ENCODE measurements around the gene CGB1. TPM values are rescaled to one million over a fixed set of nuclear protein-coding genes. Genes with fewer than 3 reads are reported as not detected.

The CGB1 gene
- total and polyA plus RNA-seq, 4 donors, result not detected

DNA sequence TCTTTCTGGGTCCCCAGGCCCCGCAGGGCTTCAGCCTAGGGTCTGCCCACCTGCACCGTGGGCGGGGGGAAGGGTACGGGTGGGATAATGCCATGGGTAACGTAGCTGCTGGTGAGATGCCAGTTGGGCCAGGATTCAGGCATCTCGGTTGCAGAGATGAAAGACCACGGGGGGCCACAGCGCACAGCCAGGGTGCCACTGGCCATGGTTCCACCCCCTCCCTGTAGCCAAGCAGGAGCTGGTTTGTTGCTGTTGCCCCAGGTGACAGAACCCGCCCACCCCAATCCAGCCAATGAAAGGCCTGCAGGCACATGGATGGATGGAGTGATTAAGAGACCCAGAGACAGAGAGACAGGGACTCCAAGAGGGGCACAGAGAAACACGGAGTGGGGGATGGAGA lies 21.9 kb upstream of the CGB1 start:
- no peak overlapping the region for H3K9ac ChIP-seq (ENCODE audit: low read depth in 1 of 2, low read length in 2 of 2)
- DNase-seq (ENCODE audit: low spot score), result no peak
- no peaks in the 10 kb centered on the region for H3K36me3 ChIP-seq (ENCODE audit: control insufficient read depth in 4 of 4, insufficient read depth in 3 of 4, low read depth in 1 of 4, low read length in 3 of 4)
- H3K4me3 ChIP-seq (ENCODE audit: low read depth in 1 of 3, low read length in 3 of 3), result no peak overlapping the region
- TF ChIP-seq JUND (IDR thresholded peaks at IDR 0.05) (no peak), TAF1 (conservative IDR thresholded peaks at IDR 0.05) (no peak), YY1 (IDR thresholded peaks at IDR 0.05) (no peak), FOXA1 (IDR thresholded peaks at IDR 0.05) (no peak), RXRA (IDR thresholded peaks at IDR 0.05) (no peak), GABPA (IDR thresholded peaks at IDR 0.05 in 1 of 2, conservative IDR thresholded peaks at IDR 0.05 in 1 of 2) (no peak)
- TF ChIP-seq, protein P1, sequence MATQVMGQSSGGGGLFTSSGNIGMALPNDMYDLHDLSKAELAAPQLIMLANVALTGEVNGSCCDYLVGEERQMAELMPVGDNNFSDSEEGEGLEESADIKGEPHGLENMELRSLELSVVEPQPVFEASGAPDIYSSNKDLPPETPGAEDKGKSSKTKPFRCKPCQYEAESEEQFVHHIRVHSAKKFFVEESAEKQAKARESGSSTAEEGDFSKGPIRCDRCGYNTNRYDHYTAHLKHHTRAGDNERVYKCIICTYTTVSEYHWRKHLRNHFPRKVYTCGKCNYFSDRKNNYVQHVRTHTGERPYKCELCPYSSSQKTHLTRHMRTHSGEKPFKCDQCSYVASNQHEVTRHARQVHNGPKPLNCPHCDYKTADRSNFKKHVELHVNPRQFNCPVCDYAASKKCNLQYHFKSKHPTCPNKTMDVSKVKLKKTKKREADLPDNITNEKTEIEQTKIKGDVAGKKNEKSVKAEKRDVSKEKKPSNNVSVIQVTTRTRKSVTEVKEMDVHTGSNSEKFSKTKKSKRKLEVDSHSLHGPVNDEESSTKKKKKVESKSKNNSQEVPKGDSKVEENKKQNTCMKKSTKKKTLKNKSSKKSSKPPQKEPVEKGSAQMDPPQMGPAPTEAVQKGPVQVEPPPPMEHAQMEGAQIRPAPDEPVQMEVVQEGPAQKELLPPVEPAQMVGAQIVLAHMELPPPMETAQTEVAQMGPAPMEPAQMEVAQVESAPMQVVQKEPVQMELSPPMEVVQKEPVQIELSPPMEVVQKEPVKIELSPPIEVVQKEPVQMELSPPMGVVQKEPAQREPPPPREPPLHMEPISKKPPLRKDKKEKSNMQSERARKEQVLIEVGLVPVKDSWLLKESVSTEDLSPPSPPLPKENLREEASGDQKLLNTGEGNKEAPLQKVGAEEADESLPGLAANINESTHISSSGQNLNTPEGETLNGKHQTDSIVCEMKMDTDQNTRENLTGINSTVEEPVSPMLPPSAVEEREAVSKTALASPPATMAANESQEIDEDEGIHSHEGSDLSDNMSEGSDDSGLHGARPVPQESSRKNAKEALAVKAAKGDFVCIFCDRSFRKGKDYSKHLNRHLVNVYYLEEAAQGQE (IDR thresholded peaks at IDR 0.05), result no peak
- TF ChIP-seq, protein P2, sequence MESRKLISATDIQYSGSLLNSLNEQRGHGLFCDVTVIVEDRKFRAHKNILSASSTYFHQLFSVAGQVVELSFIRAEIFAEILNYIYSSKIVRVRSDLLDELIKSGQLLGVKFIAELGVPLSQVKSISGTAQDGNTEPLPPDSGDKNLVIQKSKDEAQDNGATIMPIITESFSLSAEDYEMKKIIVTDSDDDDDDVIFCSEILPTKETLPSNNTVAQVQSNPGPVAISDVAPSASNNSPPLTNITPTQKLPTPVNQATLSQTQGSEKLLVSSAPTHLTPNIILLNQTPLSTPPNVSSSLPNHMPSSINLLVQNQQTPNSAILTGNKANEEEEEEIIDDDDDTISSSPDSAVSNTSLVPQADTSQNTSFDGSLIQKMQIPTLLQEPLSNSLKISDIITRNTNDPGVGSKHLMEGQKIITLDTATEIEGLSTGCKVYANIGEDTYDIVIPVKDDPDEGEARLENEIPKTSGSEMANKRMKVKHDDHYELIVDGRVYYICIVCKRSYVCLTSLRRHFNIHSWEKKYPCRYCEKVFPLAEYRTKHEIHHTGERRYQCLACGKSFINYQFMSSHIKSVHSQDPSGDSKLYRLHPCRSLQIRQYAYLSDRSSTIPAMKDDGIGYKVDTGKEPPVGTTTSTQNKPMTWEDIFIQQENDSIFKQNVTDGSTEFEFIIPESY (IDR thresholded peaks at IDR 0.05), result no peak
- WGBS, result 47% methylated on average over 10 of the region's 10 CpGs
- no peak overlapping the region for H3K27ac ChIP-seq (ENCODE audit: low read depth in 1 of 2, low read length in 2 of 2)
- H3K4me1 ChIP-seq (ENCODE audit: control insufficient read depth in 4 of 4, insufficient read depth in 4 of 4, low read length in 3 of 4), result peaks cover 0 to 22% (median 12%) of the 10 kb centered on the region in 4 donors
- H3K9me3 ChIP-seq (ENCODE audit: control insufficient read depth in 4 of 4, low read length in 3 of 4), result no peaks in the 10 kb centered on the region
- no peaks in the 10 kb centered on the region for H3K27me3 ChIP-seq (ENCODE audit: control insufficient read depth in 4 of 4, insufficient read depth in 4 of 4, low read length in 3 of 4)

DNA sequence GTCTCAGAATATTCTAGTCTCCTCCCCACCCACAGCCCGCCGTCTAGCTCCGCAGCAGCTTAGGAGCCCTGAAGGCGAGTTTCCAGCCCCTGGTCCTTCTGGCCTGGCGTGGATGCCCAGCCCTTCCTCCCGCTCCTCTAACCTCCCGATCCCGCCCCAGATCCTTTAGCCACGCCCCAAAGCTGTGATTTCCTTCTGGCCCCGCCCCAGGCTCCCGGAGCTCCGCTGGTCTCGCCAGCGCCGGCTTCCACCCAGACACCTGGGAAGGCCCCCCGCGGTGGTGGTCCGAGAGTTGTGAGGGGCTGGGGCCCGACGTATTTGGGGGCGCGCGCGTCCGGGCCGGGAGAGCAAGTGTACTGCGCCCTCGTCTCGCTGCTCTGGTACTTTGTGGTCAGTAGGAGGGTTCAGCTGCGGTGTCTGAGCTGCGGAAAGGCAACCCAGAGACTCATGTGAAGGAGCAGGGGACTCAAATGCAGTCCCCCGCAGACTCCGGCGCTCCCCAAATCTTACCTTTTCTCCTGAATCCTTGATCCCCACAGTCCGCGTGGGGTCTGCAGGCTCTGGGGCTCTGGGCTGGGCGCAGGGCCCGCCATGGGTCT lies 21.0 kb upstream of the CGB1 start, which contains the start of gene CGB7:
TSS of gene CGB7 (minus strand) at position 114 of the 599 bp plus-strand sequence. CDS start 2,374 bp downstream, outside the sequence.
- no peaks in the 10 kb centered on the region for H3K27me3 ChIP-seq (ENCODE audit: control insufficient read depth in 4 of 4, insufficient read depth in 4 of 4, low read length in 3 of 4)
- H3K36me3 ChIP-seq (ENCODE audit: control insufficient read depth in 4 of 4, insufficient read depth in 3 of 4, low read depth in 1 of 4, low read length in 3 of 4), result no peaks in the 10 kb centered on the region
- TF ChIP-seq NR2F2 (IDR thresholded peaks at IDR 0.05) (no peak), HNF4A (conservative IDR thresholded peaks at IDR 0.05) (no peak), EGR1 (IDR thresholded peaks at IDR 0.05; ENCODE audit: low read depth in 2 of 2) (no peak), TAF1 (conservative IDR thresholded peaks at IDR 0.05) (no peak), RXRA (IDR thresholded peaks at IDR 0.05) (no peak), SP1 (IDR thresholded peaks at IDR 0.05) (no peak), RAD21 (IDR thresholded peaks at IDR 0.05) (no peak), FOXA1 (IDR thresholded peaks at IDR 0.05) (no peak), FOXA2 (IDR thresholded peaks at IDR 0.05) (no peak), GABPA (IDR thresholded peaks at IDR 0.05 in 1 of 2, conservative IDR thresholded peaks at IDR 0.05 in 1 of 2) (no peak), HNF4G (IDR thresholded peaks at IDR 0.05) (no peak), YY1 (IDR thresholded peaks at IDR 0.05) (no peak), JUND (IDR thresholded peaks at IDR 0.05) (no peak)
- TF ChIP-seq, protein P3, sequence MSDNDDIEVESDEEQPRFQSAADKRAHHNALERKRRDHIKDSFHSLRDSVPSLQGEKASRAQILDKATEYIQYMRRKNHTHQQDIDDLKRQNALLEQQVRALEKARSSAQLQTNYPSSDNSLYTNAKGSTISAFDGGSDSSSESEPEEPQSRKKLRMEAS (IDR thresholded peaks at IDR 0.05), result no peak
- TF ChIP-seq, protein P1 (IDR thresholded peaks at IDR 0.05), result no peak
- TF ChIP-seq, protein P2 (IDR thresholded peaks at IDR 0.05), result no peak
- TF ChIP-seq, protein P4, sequence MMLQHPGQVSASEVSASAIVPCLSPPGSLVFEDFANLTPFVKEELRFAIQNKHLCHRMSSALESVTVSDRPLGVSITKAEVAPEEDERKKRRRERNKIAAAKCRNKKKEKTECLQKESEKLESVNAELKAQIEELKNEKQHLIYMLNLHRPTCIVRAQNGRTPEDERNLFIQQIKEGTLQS (IDR thresholded peaks at IDR 0.05), result no peak
- TF ChIP-seq, protein P5, sequence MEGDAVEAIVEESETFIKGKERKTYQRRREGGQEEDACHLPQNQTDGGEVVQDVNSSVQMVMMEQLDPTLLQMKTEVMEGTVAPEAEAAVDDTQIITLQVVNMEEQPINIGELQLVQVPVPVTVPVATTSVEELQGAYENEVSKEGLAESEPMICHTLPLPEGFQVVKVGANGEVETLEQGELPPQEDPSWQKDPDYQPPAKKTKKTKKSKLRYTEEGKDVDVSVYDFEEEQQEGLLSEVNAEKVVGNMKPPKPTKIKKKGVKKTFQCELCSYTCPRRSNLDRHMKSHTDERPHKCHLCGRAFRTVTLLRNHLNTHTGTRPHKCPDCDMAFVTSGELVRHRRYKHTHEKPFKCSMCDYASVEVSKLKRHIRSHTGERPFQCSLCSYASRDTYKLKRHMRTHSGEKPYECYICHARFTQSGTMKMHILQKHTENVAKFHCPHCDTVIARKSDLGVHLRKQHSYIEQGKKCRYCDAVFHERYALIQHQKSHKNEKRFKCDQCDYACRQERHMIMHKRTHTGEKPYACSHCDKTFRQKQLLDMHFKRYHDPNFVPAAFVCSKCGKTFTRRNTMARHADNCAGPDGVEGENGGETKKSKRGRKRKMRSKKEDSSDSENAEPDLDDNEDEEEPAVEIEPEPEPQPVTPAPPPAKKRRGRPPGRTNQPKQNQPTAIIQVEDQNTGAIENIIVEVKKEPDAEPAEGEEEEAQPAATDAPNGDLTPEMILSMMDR (IDR thresholded peaks at IDR 0.05; ENCODE audit: low read depth, low read length, missing input control), result no peak
- H3K9ac ChIP-seq (ENCODE audit: low read depth in 1 of 2, low read length in 2 of 2), result no peak within 1 kb of the TSS
- 5% methylated on average over 38 of the region's 38 CpGs for WGBS
- no peaks in the 10 kb centered on the region for H3K9me3 ChIP-seq (ENCODE audit: control insufficient read depth in 4 of 4, low read length in 3 of 4)
- H3K4me1 ChIP-seq (ENCODE audit: control insufficient read depth in 4 of 4, insufficient read depth in 4 of 4, low read length in 3 of 4), result peaks cover 0 to 22% (median 12%) of the 10 kb centered on the region in 4 donors
- H3K4me3 ChIP-seq (ENCODE audit: low read depth in 1 of 3, low read length in 3 of 3), result peak within 1 kb of the TSS in 2 of 3 donors; percentile 3 to 61
- peak; percentile 45 for DNase-seq (ENCODE audit: low spot score)
- no peak within 1 kb of the TSS for H3K27ac ChIP-seq (ENCODE audit: low read depth in 1 of 2, low read length in 2 of 2)
